Choroid plexus epithelial cell (primary cell): ENCODE data around the gene COL6A5.

Source experiments
- DNase-seq: peaks from one replicate; pipeline ENCODE4 v3.0.0-alpha.2; 2010; ENCODE audit warnings: low read depth
- H3K4me3 ChIP-seq: 2 replicates; pipeline ENCODE4 v1.5.1; 2011; ENCODE audit warnings: low read depth, mild to moderate bottlenecking, control low read depth, low read length, moderate library complexity
- CTCF ChIP-seq: conservative IDR thresholded peaks from 2 replicates; pipeline ENCODE4 v1.5.1; 2011; ENCODE audit warnings: low read depth, mild to moderate bottlenecking, control low read depth, inconsistent platforms, low read length, moderate library complexity

The COL6A5 gene

DNA sequence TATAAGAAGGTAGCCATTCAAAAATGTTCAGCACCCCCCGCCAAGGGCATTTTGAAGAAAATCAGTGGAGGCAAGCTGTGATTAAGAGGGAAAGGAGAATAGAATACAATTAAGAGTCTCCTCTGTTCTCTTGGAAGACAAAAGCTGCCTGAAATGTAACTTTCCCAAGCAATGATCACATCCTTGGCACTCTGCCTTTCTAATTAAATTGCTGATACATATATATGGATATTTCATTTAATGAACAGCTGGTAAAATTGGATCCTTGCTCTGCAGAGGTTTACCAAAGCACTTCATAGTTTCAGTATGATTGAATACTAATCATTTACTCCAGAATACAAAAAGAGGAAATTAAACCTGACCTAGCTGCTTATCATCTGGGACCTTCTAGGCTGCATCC, 182.0 kb downstream of the COL6A5 start:
- TF ChIP-seq CTCF = no peak
- no peak for DNase-seq

DNA sequence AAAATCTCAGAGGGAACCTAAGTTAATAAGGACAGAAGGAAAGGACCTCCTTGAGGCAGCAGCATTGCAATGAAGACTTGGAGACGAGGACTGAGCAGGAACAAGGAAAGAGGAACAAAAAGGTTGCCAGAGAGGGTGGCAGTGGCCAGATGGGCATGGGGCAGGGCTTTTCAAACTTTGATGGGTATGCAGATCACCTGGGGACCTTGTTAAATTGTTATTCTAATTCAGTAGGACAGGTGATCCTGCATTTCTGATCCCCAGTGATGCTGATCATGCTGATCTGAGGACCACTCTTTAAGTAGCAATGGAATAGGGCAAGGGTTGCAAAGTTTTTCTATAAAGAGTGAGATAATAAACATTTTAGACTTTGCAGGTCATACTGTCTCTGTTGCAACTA, 182.6 kb downstream of the COL6A5 start:
- no peak overlapping the region for H3K4me3 ChIP-seq
- no peak for TF ChIP-seq CTCF
- no peak for DNase-seq

More for the DNA sequence above, 182.0 kb downstream of the COL6A5 start:
- H3K4me3 ChIP-seq = no peak overlapping the region

DNA sequence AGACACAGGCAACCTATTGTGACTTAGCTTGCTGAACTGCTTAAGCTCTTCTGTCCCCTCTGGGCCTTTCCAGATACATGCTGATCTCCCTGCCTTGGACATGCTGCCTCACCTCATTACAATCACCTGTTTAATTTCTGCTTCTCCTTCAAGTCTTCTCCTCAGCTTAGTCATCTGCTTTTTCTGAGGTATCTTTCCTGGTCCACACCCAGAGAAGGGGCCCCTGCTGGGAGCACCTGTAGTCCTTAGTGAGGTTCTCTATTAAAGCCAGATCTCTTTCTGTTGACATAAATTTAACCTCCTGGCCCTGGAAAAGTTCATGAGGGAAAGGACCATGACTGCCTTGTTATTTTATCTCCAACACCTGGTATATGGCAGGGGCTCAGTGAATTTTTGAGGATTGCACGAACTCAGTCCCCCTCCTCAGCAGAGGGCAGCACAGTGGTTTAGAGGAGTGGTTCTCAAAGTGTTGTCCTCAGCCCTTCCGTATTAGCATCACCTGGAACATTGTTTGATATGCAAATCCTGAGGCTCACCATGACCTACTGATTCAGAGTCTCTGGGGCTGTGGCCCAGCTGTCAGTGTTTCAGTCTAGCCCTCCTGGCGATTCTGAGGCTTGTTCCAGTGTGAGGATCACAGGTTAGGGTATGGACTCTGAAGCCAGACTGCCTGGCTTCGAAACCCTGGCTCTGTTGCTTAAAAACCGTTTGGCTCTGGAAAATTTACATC, 184.2 kb downstream of the COL6A5 start:
- H3K4me3 ChIP-seq = no peak overlapping the region
- no peak for TF ChIP-seq CTCF
- no peak for DNase-seq

DNA sequence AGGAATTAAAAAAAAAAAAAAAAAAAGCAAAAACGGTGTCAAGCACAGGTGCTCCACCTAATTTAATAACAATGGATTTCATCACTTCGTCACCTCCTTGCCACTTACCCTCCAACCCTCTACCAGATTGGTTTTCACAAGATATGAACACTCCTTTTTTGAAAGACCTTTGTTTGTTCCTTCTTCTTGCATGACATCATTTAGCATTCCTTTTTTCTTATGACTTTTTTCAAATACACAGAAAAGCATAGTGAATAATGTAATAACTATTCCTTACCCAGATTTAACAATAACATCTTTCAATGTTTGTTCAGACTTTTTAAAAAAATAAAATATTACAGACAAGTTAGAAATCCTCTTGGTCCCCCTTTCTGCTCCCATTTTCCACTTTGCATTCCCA, 187.8 kb downstream of the COL6A5 start:
- no peak for DNase-seq
- no peak for TF ChIP-seq CTCF
- no peak overlapping the region for H3K4me3 ChIP-seq
